ENCODE data around the gene TMEM88.

DNA sequence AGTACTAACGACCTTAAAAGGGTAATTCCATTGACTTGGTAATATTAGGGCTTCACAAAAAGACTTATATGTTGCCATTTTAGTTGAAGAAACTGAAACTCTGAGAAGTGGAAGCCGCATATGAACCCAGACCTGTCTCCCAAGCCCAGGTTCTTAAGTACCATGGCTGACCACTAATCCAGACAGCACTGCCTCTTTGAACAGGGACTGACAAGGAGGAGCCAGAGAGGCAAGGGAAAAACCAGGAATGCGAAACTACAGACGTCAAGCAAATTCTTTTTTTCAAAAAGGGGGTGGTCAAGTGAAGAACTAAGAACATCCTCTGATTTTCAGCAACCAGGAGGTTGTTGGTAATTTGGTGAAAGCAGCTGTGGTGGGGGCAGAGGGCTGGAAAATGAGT is 18.2 kb downstream of the TMEM88 start:
- no peak for TF ChIP-seq EZH2phosphoT487 (IDR thresholded peaks at IDR 0.05; ENCODE audit: borderline replicate concordance)
- TF ChIP-seq, protein P1, sequence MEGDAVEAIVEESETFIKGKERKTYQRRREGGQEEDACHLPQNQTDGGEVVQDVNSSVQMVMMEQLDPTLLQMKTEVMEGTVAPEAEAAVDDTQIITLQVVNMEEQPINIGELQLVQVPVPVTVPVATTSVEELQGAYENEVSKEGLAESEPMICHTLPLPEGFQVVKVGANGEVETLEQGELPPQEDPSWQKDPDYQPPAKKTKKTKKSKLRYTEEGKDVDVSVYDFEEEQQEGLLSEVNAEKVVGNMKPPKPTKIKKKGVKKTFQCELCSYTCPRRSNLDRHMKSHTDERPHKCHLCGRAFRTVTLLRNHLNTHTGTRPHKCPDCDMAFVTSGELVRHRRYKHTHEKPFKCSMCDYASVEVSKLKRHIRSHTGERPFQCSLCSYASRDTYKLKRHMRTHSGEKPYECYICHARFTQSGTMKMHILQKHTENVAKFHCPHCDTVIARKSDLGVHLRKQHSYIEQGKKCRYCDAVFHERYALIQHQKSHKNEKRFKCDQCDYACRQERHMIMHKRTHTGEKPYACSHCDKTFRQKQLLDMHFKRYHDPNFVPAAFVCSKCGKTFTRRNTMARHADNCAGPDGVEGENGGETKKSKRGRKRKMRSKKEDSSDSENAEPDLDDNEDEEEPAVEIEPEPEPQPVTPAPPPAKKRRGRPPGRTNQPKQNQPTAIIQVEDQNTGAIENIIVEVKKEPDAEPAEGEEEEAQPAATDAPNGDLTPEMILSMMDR (conservative IDR thresholded peaks at IDR 0.05; ENCODE audit: low read length): no peak

Data from Loucy (cell line).